ENCODE results near the gene GLOD5. TPM values are rescaled to one million over a fixed set of nuclear protein-coding genes. Genes with fewer than 3 reads are reported as not detected.
"Not testable (repeated sequence)": the region's sequence is repeated elsewhere in the genome, so short reads cannot be mapped to it uniquely, and the experiment has no call there.

Gene GLOD5
- total RNA-seq, 1 experiment from 2014 or later, result not detected

DNA sequence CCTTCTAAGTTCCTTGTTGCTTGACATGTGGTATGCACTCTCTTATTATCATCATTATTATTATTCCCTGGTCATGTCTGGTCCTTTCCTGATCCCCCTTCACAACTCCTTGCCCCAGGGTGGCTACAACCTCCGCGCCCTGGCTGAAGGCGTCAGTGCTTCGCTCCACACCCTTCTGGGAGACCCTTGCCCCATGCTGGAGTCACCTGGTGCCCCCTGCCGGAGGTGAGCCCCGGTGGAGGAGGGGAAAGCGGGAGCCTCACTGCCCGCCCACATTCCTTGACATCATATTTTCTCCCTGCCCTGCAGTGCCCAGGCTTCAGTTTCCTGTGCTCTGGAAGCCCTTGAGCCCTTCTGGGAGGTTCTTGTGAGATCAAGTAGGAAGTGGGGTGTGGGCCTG, 53.7 kb downstream of the GLOD5 start:
- in situ Hi-C loops (cut with HindIII; ENCODE audit: low pct_unique_long_range_greater_than_20kb, low sequenced_read_pairs), result no loop called here
- DNase-seq (ENCODE audit: low read depth), result no peak

- in situ Hi-C loops (cut with HindIII; ENCODE audit: low pct_unique_long_range_greater_than_20kb, low sequenced_read_pairs), result no loop called here
These were observed 54.7 kb downstream of the GLOD5 start for GRCh38 chrX:48816014-48816810.

GRCh38 chrX:48818098-48818497, 56.6 kb downstream of the GLOD5 start:
- DNase-seq (ENCODE audit: low read depth), result no peak
- in situ Hi-C loops (cut with HindIII; ENCODE audit: low pct_unique_long_range_greater_than_20kb, low sequenced_read_pairs), result no loop called here

More at GRCh38 chrX:48816014-48816810, 54.7 kb downstream of the GLOD5 start:
- no peak for DNase-seq (ENCODE audit: low read depth)

DNA sequence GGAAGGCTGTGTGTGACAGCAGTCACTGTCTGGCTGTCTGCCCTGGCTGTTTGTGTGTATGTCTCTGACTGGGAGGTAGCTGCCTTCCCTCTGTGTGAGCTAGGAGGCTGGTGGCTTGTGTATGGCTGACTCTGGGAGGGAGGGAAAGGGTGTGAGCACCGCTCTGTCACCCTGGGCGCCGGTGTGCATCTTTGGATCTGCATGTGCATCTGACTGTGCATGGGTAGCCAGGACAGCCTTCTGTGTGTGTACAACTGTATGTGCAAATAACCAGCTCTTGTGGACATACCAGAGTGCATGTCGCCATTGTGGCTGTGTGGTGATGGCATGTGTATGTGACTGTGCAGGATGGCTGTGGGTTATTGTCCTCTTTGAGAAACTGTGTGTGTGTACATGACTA, 57.3 kb downstream of the GLOD5 start:
- in situ Hi-C loops (cut with HindIII; ENCODE audit: low pct_unique_long_range_greater_than_20kb, low sequenced_read_pairs), result no loop called here

GRCh38 chrX:48819394-48819793, 57.8 kb downstream of the GLOD5 start:
- in situ Hi-C loops (cut with HindIII; ENCODE audit: low pct_unique_long_range_greater_than_20kb, low sequenced_read_pairs); DNase-seq (ENCODE audit: low read depth): not testable (repeated sequence)

More for the DNA sequence above, 57.3 kb downstream of the GLOD5 start:
- DNase-seq (ENCODE audit: low read depth), result no peak

DNA sequence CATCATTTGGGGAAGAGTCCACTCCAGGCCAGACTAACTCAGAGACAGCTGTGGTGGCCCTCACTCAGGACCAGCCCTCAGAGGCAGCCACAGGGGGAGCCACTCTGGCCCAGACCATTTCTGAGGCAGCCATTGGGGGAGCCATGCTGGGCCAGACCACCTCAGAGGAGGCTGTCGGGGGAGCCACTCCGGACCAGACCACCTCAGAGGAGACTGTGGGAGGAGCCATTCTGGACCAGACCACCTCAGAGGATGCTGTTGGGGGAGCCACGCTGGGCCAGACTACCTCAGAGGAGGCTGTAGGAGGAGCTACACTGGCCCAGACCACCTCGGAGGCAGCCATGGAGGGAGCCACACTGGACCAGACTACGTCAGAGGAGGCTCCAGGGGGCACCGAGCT, 61.5 kb downstream of the GLOD5 start:
- in situ Hi-C loops (cut with HindIII; ENCODE audit: low pct_unique_long_range_greater_than_20kb, low sequenced_read_pairs), result no loop called here
- no peak for DNase-seq (ENCODE audit: low read depth)

Other genes with a start within 250 kb of the GLOD5 start
- 66.8 and 118 TPM in 2 replicates for gene EBP, start 239.9 kb upstream of the GLOD5 start, total RNA-seq (2014; rRNA removed; shearing (Covaris generic); ENCODE audit: low replicate concordance)
- gene TBC1D25, start 222.0 kb upstream of the GLOD5 start, total RNA-seq (2014; rRNA removed; shearing (Covaris generic); ENCODE audit: low replicate concordance), result 1.6 and 2.8 TPM in 2 replicates
- gene RBM3, start 187.3 kb upstream of the GLOD5 start, total RNA-seq (2014; rRNA removed; shearing (Covaris generic); ENCODE audit: low replicate concordance), result 143 and 168 TPM in 2 replicates
- 70.4 and 125 TPM in 2 replicates for gene WDR13, start 164.3 kb upstream of the GLOD5 start, total RNA-seq (2014; rRNA removed; shearing (Covaris generic); ENCODE audit: low replicate concordance)
- 2.7 TPM in 1 of 2 replicates, not detected in the other for gene WAS, start 77.9 kb upstream of the GLOD5 start, total RNA-seq (2014; rRNA removed; shearing (Covaris generic); ENCODE audit: low replicate concordance)
- gene SUV39H1, start 65.0 kb upstream of the GLOD5 start, total RNA-seq (2014; rRNA removed; shearing (Covaris generic); ENCODE audit: low replicate concordance), result 14.9 and 17.4 TPM in 2 replicates
- gene GATA1, start 24.8 kb downstream of the GLOD5 start, total RNA-seq (2014; rRNA removed; shearing (Covaris generic); ENCODE audit: low replicate concordance), result not detected in 2 replicates
- gene HDAC6, start 40.3 kb downstream of the GLOD5 start, total RNA-seq (2014; rRNA removed; shearing (Covaris generic); ENCODE audit: low replicate concordance), result 64.4 and 101 TPM in 2 replicates
- not detected in 2 replicates for gene ERAS, start 64.8 kb downstream of the GLOD5 start, total RNA-seq (2014; rRNA removed; shearing (Covaris generic); ENCODE audit: low replicate concordance)
- gene PCSK1N, start 73.9 kb downstream of the GLOD5 start, total RNA-seq (2014; rRNA removed; shearing (Covaris generic); ENCODE audit: low replicate concordance), result 93.6 and 112 TPM in 2 replicates
- gene TIMM17B, start 136.0 kb downstream of the GLOD5 start, total RNA-seq (2014; rRNA removed; shearing (Covaris generic); ENCODE audit: low replicate concordance), result 94.1 and 114 TPM in 2 replicates
- gene PQBP1, start 136.2 kb downstream of the GLOD5 start, total RNA-seq (2014; rRNA removed; shearing (Covaris generic); ENCODE audit: low replicate concordance), result 68.5 and 86.5 TPM in 2 replicates
- 13.8 and 33.1 TPM in 2 replicates for gene SLC35A2, start 149.9 kb downstream of the GLOD5 start, total RNA-seq (2014; rRNA removed; shearing (Covaris generic); ENCODE audit: low replicate concordance)
- gene PIM2, start 157.3 kb downstream of the GLOD5 start, total RNA-seq (2014; rRNA removed; shearing (Covaris generic); ENCODE audit: low replicate concordance), result 17.8 and 27.2 TPM in 2 replicates
- gene OTUD5, start 195.9 kb downstream of the GLOD5 start, total RNA-seq (2014; rRNA removed; shearing (Covaris generic); ENCODE audit: low replicate concordance), result 46.2 and 48.7 TPM in 2 replicates
- gene KCND1, start 210.1 kb downstream of the GLOD5 start, total RNA-seq (2014; rRNA removed; shearing (Covaris generic); ENCODE audit: low replicate concordance), result 0.24 TPM in 1 of 2 replicates, not detected in the other
- 17.2 and 17.8 TPM in 2 replicates for gene GRIPAP1, start 240.5 kb downstream of the GLOD5 start, total RNA-seq (2014; rRNA removed; shearing (Covaris generic); ENCODE audit: low replicate concordance)